GM21723 (cell line): ENCODE measurements around the gene ANKRD39.
A peak's percentile ranks its signal among the peaks of the same experiment; 100 is the strongest.
"Not testable (repeated sequence)": the region's sequence is repeated elsewhere in the genome, so short reads cannot be mapped to it uniquely, and the experiment has no call there.

Source experiments
- ATAC-seq: cut with Tn5 transposase; IDR thresholded peaks from one replicate; pipeline ENCODE4 v1.9.1; 2021; ENCODE audit warnings: mild to moderate bottlenecking, moderate library complexity; ENCODE audit not compliant: unreplicated experiment

Gene ANKRD39

DNA sequence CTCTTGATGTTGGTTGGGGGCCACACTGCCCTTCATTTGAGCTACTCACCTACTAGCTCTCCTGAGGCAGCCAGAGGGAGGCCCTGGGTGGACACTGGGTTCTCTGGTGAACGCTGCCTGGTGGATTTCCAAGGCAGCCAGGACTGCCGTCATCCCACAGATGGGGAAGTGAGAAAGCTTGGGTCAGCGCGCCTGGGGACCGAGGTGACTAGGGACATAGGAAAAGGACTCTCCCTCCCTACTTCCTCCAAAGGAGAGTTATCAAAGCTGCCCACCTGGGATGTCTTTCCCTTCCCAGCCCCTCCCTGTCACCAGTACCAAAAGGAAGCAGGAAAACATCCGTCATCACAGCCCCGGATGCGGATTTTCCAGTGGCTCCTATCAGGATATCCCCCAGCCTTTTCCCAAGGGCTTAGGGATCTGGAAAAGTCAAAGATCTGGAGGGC, 15.9 kb upstream of the ANKRD39 start:
- ATAC-seq, result no peak

DNA sequence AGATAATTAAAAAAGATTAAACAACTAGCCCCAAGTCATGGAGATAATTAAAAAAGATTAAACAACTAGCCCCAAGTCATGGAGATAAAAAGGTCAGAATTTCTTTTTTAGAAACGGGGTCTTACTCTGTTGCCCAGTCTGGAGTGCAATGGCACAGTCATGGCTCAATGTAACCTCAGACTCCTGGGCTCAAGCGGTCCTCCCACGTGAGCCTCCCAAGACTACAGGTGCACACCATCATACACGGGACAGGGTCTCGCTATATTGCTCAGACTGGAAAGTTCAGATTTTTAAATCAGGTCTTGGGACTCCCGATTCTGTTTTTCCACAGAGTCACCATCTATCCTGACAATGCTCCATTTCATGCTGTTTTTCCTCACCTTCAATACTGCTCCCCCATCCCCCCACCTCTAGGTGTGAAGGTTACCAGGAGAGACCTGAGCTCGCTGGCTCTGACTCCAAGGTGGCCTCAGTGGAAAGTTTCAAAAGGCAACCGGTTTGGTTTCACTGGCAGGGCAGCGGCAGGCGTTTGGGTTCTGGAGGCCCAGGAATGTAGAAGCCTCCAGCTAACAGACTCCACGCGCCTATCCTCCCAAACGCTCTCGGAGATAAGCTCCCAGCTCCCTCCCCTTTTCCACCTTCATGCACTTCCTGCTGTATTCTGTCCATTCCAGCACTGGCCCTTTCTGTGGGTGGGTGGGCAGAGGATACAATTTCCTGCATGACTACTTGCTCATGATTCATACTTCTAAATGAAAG, 15.0 kb upstream of the ANKRD39 start:
- no peak for ATAC-seq

DNA sequence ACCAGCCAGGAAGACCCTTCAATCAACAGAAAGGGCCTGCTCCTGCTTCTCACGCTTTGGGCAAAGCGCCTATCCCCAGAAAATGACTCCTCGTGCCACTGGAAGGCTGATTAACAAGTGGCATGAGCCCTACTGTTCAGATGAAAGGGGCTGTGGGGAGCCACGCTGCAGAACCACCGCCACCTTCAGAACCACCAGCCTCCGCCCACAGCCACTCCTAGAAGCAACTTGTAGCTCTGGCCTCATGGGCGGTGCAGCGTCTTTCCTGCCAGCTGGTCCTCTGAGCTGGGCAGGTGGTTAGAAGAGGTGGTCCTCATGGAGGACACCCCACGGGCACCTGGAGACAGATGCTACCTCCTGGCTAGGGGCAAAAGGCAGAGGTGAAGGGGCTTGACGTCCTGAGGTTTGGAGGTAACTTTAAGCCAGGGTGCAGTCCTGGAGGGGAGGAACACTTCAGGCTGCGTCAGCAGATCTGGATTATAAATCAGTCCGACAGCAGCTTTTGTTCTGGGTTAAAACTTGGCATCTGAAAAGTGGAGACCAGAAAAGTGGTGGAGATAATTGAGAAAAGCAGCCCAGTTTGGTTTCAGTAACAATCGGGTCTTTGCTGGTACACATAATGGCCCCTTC, 12.9 kb upstream of the ANKRD39 start:
- ATAC-seq, result no peak

DNA sequence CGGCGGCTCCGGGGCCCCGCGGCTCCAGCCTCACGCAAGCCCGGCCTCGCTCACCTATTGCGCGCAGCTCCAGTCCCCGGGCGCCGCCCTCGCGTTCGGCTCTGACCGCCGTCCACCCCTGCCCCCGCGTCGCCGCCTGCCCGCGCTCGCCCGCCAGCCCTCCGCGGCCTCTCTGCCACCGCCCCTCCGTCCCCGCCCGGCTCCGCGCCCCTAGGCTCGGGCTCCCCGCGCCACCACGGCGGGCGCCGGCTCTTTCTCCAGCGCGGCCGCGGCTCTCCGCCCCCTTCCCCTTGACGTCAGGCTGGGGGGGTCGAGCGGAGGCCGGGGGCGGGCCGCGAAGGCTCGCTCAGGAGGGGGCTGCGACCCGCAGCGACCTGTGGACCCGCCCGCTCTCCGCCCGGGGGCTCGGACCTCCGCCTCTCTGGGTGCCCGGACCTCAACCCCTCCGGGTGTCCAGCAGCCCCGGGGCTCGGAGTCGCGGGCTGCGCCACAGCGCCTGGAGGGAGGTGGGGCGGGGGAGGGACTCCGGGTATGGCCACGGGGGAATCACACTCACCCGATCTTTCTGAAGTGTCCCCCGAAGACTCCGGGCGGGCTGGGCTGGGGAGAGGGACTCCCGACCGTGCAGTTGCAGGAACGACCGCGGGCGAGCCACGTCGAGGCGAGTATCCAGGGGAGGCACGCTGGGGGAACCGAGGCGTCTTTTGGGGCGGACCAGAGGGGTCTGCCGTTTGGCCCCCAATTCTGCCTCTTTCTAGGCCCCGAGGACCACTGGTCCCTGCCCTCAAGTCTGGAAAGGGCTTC, 12.2 kb upstream of the ANKRD39 start, which contains the start of gene SEMA4C:
TSS of gene SEMA4C (minus strand) at position 259 of the 804 bp plus-strand sequence. CDS start 2,194 bp downstream, outside the sequence.
- ATAC-seq, result no peak

DNA sequence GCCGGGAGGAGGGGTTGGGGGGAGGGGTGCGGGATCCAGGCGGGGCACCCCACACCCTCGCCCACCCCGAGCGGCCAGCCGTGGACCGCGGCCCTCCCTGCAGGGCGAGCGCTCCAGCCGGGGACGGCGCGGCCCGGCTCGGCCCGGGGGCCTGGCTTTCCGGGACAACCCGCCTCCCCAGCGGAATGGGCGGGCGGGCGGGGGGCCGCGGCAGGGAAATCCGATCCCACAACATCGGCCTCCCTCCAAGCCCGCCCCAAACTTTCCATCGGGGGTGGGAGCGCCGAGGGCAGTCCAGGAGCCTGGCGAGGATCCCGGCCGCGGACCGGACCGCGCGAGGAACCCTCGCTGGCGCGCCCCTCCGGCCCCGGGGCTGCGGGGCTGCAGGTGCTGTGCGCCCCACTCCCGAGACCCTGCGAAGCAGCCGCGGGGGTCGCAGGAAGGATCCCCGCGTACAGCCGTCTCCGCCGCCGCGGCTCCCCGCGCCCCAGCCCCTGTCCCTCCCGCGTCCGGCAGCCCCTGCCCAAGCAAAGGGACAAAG, 11.5 kb upstream of the ANKRD39 start:
- no peak for ATAC-seq

DNA sequence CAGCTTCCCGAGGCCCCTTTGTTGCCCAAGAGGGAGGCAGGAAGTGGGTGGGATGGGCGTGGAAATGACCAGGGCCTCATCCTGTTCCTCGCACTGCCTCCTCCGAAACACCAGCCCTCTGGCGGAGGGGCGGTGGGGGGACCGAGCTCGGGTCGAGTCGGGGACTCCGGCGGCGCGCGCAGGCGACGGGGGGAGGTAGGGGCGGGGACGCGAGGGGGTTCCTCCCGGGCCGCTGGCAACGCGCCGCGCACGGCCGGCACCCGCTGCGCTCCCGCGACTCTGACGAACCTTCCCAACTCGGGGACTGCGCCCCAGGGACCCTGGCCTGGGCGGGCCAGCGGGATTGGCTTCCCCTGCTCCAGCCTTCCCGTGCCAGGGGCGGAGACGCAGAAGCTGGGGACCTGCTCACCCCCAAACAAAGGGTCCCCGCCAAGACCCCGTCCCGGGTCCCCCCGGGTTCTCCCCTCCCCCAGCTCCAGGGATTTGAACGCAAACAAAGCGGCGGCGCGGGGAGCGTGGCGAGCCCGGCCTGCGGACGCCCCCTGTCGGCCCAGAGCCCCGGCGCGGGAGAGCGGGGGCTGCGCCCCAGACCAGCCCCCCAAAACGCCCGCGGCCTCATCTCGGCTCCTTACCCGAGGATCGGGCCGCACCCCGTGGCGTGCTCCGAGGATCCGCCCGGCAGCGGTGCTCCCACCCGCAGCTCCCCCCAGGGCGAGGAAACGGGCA, 10.9 kb upstream of the ANKRD39 start:
- peak; percentile 42 for ATAC-seq

DNA sequence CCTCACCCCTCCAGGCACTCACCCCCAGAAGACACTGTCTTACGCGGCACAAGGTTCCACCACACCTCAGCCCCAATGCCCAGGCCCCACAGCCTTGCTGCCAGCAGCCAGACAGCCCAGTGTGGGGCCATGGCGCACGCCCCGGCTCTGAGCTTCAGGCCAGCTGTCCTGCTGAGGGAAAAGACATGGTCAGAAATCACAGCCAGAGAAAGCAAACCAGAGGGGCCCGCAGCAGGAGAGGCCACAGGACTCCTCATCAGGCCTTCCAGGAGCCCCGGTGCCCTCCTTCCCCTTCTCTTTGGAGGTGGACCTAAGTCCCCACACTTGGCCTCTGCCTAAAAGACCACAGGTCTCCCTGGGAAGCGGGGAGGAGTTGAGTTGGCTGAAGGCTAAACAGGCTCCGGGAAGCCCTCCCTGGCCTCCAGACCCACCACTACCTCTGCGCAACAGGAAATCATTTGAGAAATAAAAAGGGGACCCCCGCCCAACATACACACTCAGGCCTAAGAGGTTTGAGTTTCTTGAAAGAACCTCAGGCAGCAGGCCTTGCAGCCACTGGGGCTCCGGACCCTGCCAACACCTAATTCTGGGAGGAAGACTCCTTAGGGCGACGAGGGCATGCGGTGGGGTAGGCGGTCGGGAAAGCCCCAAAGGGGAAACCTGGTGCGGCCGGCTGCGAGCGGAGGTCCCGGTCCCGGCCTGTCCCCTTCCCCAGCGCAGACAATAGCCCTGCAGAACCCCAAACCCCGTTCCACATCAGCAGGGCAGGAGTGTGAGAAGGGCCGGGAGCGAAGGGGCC, 10.1 kb upstream of the ANKRD39 start:
- ATAC-seq, result peak; percentile 19

DNA sequence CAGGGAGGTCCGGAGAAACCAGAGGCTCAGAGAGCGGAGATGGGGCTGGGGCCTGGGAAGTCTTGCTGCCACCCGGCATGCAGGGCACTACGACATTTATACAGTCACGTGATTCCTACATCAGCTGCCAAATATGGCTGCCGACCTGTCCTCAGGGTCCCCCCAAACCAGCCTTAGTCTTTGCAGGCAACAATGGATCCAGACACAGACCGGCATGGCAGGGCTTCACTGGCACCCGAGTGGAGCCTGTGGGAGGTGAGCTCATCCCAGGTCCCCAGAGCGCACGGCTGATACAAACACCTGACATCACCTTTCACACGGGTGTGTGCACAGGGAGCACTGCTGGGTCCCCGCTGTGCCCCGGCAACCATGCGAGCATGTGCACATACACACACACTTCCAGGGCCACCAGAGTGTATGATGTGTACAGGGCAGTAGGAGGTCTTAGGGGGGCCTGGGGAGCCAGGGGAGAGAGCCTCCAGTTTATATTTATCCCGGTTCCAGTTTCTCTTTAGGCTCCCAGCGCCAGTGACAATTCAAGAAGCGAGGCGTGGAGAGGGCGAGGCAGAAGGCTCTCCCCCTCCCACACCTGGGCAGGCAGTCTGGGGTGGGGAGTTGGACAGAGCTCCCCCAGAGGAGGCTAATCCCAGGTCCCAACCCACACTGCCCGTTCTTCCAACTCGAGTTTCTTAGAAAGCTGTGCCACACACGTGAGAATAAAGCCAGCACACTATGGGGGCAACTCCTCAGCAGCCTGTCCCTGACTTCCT, 9.4 kb upstream of the ANKRD39 start:
- ATAC-seq, result no peak

DNA sequence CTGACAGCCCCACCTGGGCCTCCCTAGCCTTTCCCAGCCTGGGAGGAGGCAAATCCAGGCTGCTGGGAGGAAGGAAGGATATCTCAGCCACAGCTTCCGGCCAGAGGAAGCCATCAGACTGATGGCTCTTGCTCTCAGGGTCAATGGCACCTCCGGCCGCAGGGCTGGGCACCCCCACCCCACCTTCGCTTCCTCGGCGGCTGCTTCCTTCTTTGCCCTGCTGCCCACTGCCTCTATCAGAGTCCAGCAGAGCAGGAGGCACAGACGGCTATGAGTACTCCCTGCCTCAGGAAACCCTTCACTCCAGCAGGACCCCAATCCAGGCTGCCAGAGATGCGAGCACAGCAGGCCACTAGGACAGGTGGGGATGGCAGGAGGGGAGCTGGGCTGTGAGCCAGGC, 8.8 kb upstream of the ANKRD39 start:
- no peak for ATAC-seq

DNA sequence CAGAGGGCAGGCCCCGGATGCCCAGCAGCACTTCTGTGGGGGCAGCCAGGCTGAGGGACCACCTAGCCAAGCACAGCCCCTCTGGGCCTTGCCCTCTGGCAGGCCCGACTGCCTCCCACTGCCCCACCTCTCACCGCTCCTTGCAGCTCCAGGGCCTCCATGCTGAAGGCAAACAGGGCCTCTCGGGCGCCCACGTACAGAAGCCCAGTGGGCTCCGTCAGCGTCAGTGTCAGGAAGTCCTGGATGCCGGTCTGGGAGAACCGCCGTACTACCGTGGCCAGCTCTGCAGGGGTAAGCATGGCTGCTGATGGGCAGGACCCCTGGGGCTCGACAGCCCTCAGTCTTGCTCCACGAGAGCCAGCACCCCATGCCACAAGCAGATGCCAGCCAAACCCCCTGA, 8.3 kb upstream of the ANKRD39 start:
- ATAC-seq, result no peak

DNA sequence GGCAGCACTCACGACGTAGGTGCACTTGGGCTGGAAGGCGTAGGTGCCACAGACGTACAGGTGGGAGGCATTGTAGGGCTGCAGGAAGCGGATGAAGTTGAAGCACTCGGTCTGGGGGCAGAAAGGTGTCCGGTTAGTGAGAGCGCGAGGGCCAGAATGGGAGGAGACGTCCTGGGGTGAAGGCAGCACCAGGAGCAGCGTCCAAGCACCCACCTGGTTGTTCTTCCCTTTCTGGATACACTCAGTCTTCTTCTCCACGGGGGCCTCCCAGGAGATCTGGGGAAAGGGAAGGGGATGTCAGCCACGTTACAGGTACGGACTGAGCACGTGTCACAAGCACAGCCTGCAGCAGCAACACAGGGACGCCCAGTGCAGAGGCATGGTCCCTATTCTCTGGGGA, 7.8 kb upstream of the ANKRD39 start:
- ATAC-seq, result no peak

DNA sequence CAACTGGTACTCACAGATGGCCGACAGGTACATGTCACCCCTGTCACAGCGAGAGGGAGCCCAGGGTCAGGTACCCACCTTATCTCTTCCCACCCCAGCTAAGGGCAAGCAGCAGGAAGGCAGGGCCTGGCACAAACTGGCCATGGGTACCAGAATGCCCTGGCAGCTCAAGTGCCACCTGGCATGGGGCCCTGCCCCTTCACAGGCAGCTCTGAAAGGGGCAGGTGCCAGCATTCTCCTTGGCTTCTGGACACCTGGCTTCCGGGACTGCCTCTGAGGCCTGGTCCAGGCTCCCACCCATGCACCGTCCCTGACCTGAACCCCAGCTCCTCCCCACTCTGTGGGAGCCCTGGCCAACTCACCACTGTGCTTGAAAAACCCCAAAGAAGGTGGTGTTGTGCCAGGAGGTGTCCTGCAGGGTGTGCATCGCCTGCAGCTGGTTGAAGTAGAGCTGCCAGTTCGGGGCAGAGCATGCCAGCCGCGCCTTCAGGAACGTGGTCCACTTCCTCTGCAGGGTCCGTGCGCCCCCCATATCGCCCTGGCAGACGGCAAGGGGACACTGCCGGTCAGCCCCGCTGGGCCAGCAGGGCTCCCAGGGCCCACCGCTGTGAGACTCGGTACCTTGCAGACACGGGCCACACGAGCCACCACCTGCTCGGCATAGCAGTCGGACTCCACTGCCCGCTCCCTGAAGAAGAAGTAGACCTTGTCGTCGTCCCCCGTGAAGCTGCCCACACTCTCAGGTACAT, 6.7 kb upstream of the ANKRD39 start:
- no peak for ATAC-seq

DNA sequence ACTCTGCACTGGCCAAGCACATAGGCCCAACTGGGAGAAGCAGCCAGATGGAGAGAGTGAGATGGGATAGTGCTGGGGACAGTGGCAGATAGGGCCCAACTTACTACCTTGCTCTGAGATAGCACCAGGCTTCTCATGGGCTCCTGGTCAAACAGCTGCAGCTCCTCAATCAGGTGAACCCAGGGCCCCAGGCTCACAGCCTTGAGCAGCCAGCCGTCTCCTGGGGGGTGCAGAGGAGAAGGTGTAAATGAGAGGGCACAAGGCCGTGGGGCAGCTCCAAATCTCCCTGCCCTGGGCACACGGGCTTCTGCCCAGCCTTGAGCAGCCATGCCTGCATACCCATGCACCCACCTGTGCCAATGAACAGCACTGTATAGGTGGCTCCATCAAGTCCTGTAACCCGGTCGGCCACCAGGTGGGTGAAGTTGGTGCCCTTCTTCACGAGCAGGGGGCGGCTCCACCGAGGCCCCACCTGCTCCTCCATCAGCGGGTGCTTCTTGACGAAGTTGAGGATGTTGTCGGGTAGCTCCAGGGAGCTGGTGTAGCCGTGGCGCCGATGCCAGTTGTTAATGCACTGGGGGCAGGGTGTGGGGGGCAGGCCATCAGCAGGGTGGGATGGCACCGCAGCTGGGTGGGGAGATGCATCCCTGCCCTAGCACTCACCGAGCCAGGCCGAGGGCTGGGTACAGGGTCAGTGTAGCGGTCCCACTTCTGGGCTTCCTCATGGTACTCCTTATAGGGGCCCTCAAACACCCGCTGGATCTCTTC, 5.9 kb upstream of the ANKRD39 start:
- ATAC-seq, result no peak

DNA sequence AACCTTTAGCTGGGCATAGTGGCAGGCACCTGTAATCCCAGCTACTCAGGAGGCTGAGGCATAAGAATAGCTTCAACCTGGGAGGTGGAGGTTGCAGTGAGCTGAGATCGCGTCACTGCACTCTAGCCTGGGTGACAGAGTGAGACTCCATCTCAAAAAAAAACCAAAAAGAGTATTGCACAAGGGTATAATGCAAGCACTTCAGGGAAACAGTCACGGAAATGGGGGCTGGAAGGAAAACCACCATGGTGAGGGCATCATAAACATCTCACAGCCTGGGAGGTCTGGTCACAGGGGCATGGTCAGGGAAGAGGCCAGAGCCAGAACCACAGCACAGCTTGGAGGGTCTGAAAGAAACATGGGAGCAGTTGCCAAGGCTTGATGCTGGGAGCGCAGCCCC, 5.2 kb upstream of the ANKRD39 start:
- ATAC-seq, result not testable (repeated sequence)

DNA sequence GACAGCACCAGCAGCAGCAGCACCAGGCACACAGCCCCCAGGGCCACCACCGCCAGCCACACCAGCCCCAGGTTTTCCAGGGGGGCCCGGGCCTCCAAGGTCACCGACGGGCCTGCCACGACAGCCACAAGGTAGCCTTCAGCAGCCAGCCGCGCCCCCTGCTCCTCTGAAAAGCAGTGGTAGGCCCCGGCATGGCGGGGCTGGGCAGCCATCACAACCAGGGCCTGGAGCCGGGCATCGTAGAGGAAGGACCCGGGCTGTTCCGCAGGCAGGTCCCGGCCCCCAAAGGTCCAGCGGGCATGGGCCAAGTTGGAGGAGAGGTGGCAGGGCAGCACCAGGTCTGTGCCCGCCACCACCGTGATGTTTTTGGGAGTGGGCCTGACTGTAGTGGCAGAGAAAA, 3.3 kb upstream of the ANKRD39 start:
- ATAC-seq, result no peak

DNA sequence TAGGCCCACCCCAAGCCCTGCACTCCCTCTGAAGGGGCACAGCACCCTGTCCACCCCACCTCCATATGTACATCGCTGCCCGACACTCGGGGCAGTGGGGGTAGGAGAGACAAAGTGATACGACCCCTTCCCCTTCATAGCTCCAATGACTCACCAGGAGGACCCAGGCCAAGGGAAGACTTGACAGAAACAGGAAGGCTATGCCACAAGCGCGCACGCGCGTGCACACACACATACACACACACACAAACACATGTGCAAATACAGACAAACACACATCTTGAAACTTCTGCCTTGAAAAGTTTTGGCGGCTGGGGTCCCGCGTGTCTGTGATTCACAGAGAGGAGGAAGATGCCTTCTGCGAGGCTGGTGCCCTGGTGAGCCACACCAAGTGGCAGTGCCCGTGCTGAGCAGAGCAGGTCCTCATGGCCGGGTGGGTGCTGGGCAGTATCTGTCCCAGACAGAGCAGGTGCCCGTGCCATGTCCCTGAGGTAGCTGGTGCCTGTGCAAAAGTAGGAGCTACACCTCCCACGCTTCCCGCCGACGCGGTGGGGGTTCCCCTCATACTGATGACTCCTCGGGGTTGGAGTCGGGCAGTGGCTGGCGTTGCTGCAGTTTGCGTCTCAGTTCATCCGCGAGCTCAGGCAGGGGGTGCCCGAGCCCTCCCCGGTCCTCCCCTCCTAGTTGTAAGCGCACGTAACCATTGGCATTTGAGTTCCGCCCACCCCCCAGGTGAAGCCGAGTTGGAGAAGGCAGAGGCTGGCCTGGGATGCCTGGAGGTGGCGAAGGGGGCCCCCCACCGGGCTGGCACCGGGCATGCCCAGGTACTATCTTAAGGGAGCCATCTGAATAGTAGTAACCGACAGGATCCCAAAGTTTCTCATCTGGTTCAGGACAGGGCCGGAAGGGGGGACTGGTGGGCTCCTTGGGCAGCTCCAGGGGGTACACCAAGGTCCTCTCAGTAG, 2.5 kb upstream of the ANKRD39 start:
- no peak for ATAC-seq

DNA sequence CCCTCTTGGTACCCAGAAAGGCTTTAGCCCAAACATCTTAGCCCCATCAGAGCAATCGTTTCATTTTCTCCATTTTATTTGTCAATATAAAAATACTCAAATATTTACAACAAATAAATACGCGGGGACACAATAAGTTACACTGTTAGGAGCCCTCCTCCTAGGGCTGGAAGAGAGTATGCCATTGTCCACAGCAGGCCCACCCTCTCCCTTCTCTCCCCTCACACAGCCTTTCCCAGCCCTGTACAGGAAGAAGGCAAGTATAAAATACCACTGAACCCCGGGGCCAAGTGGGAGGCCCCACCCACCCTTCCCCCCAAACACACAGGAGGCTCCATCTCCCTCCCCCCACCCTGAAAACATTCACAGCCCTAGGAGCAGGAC, 1.9 kb upstream of the ANKRD39 start:
- ATAC-seq, result no peak
